SK-N-SH (cell line): Measurements from ENCODE around the gene SAMD1.

Experiments used
- CHD2 ChIP-seq: fragments of 150-350 bp; IDR thresholded peaks from 2 replicates; pipeline ENCODE4 v1.6.1; 2018; ENCODE audit warnings: low read length; ENCODE audit not compliant: partially characterized antibody
- CTCF ChIP-seq: fragments of 200-600 bp; sonication (generic); IDR thresholded peaks from 2 replicates; pipeline ENCODE4 v1.6.1; 2017; ENCODE audit warnings: antibody characterized with exemption, mild to moderate bottlenecking, moderate library complexity
- EP300 ChIP-seq, 2 experiments: IDR thresholded peaks; 2 replicates each; pipeline versions ENCODE4 v1.4.0 to v1.6.1; 2012; ENCODE audit warnings: borderline replicate concordance in 1 of 2, low read depth in 1 of 2, low read length in 1 of 2
- EZH2phosphoT487 ChIP-seq: fragments of 200-600 bp; sonication (generic); IDR thresholded peaks from 2 replicates; pipeline ENCODE4 v1.6.1; 2017; ENCODE audit warnings: low read depth, mixed run types, mild to moderate bottlenecking, antibody characterized with exemption, moderate library complexity, borderline replicate concordance
- FOXM1 ChIP-seq: IDR thresholded peaks from 2 replicates; pipeline ENCODE4 v1.4.0; 2012; ENCODE audit warnings: low read depth, mild to moderate bottlenecking
- GATA2 ChIP-seq: sonication (generic); formaldehyde crosslinking; IDR thresholded peaks from 2 replicates; pipeline ENCODE4 v1.5.0; 2020; ENCODE audit warnings: mild to moderate bottlenecking, missing genetic modification reagents
- JUND ChIP-seq: IDR thresholded peaks from 2 replicates; pipeline ENCODE4 v1.4.0; 2012
- NFIC ChIP-seq: IDR thresholded peaks from 2 replicates; pipeline ENCODE4 v1.4.0; 2012; ENCODE audit warnings: borderline replicate concordance
- RAD21 ChIP-seq: IDR thresholded peaks from 2 replicates; pipeline ENCODE4 v1.6.1; 2012; ENCODE audit warnings: mild to moderate bottlenecking, low read length
- REST ChIP-seq: IDR thresholded peaks from 2 replicates; pipeline ENCODE4 v1.6.1; 2012; ENCODE audit warnings: mild to moderate bottlenecking, low read depth, low read length, moderate library complexity
- RFX5 ChIP-seq: IDR thresholded peaks from 2 replicates; pipeline ENCODE4 v1.6.1; 2012; ENCODE audit warnings: mild to moderate bottlenecking, improper control_type of control experiment, low read length
- USF2 ChIP-seq: fragments of 150-350 bp; IDR thresholded peaks from 2 replicates; pipeline ENCODE4 v1.6.1; 2017; ENCODE audit warnings: antibody characterized with exemption, low read length, low read depth, borderline replicate concordance
- YY1 ChIP-seq: IDR thresholded peaks from 2 replicates; pipeline ENCODE4 v1.4.0; 2012; ENCODE audit warnings: low read depth, mild to moderate bottlenecking
- TF ChIP-seq, protein P1 (sequence below): IDR thresholded peaks from 2 replicates; pipeline ENCODE4 v1.4.0; 2012; ENCODE audit warnings: low read depth, borderline replicate concordance

DNA sequence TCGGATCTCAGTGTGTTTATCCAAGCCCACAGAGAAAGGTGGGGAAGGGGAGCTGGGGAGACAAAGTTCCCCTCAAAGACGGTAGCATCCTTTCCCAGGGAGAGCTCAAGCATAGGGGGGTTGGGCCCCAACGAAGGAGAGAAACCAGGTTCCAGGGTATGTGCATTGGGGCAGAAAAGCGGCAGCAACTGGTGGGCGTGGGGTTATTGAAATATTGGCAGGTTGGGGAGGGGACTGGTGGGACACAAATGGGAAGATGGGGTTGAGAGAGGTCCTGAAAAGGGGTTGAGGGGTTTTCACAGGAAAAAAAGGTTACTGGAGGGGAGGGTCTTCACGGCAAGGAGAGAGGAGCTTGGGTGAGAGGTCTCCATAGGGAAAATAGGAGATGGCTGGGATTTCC lies 44.8 kb upstream of the SAMD1 start:
- no peak for TF ChIP-seq CHD2
- TF ChIP-seq YY1 = no peak
- no peak for TF ChIP-seq FOXM1
- TF ChIP-seq CTCF = no peak
- TF ChIP-seq REST = no peak
- no peak for TF ChIP-seq NFIC
- no peak for TF ChIP-seq RFX5
- TF ChIP-seq, protein P1, sequence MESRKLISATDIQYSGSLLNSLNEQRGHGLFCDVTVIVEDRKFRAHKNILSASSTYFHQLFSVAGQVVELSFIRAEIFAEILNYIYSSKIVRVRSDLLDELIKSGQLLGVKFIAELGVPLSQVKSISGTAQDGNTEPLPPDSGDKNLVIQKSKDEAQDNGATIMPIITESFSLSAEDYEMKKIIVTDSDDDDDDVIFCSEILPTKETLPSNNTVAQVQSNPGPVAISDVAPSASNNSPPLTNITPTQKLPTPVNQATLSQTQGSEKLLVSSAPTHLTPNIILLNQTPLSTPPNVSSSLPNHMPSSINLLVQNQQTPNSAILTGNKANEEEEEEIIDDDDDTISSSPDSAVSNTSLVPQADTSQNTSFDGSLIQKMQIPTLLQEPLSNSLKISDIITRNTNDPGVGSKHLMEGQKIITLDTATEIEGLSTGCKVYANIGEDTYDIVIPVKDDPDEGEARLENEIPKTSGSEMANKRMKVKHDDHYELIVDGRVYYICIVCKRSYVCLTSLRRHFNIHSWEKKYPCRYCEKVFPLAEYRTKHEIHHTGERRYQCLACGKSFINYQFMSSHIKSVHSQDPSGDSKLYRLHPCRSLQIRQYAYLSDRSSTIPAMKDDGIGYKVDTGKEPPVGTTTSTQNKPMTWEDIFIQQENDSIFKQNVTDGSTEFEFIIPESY = no peak
- TF ChIP-seq USF2 = no peak
- TF ChIP-seq RAD21 = no peak
- TF ChIP-seq JUND = no peak
- TF ChIP-seq GATA2 (CRISPR knock-in tag) = no peak
- no peak for TF ChIP-seq EP300 (IDR thresholded peaks at IDR 0.05; ENCODE audit: borderline replicate concordance in 1 of 2, low read depth in 1 of 2, low read length in 1 of 2)
- no peak for TF ChIP-seq EZH2phosphoT487
